HEK293 (cell line): ENCODE measurements around the gene GPR152.
"Not testable (repeated sequence)": the region's sequence is repeated elsewhere in the genome, so short reads cannot be mapped to it uniquely, and the experiment has no call there.

ENCODE experiments used
- ZNF23 ChIP-seq: fragments of 450-650 bp; formaldehyde crosslinking; IDR thresholded peaks from 2 replicates; pipeline ENCODE4 v1.5.1; 2016; ENCODE audit warnings: missing biosample characterization, missing genetic modification characterization, borderline replicate concordance
- TF ChIP-seq, protein P1 (sequence below): fragments of 450-650 bp; formaldehyde crosslinking; IDR thresholded peaks from 2 replicates; pipeline ENCODE4 v1.5.1; 2016; ENCODE audit warnings: missing biosample characterization, missing genetic modification characterization

- TF ChIP-seq, protein P1, sequence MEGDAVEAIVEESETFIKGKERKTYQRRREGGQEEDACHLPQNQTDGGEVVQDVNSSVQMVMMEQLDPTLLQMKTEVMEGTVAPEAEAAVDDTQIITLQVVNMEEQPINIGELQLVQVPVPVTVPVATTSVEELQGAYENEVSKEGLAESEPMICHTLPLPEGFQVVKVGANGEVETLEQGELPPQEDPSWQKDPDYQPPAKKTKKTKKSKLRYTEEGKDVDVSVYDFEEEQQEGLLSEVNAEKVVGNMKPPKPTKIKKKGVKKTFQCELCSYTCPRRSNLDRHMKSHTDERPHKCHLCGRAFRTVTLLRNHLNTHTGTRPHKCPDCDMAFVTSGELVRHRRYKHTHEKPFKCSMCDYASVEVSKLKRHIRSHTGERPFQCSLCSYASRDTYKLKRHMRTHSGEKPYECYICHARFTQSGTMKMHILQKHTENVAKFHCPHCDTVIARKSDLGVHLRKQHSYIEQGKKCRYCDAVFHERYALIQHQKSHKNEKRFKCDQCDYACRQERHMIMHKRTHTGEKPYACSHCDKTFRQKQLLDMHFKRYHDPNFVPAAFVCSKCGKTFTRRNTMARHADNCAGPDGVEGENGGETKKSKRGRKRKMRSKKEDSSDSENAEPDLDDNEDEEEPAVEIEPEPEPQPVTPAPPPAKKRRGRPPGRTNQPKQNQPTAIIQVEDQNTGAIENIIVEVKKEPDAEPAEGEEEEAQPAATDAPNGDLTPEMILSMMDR (tag by site-specific recombination): not testable (repeated sequence)
- not testable (repeated sequence) for TF ChIP-seq ZNF23
Measured at GRCh38 chr11:67465530-67465929, 13.0 kb upstream of the GPR152 start.
